NCI-H1417 (cell line): ENCODE data around the gene ITGA2.

Experiments
- DNase-seq, 3 experiments: peaks; one replicate each; lab custom pipeline; 2025; lab: John Stamatoyannopoulos, UW

ITGA2 gene

DNA sequence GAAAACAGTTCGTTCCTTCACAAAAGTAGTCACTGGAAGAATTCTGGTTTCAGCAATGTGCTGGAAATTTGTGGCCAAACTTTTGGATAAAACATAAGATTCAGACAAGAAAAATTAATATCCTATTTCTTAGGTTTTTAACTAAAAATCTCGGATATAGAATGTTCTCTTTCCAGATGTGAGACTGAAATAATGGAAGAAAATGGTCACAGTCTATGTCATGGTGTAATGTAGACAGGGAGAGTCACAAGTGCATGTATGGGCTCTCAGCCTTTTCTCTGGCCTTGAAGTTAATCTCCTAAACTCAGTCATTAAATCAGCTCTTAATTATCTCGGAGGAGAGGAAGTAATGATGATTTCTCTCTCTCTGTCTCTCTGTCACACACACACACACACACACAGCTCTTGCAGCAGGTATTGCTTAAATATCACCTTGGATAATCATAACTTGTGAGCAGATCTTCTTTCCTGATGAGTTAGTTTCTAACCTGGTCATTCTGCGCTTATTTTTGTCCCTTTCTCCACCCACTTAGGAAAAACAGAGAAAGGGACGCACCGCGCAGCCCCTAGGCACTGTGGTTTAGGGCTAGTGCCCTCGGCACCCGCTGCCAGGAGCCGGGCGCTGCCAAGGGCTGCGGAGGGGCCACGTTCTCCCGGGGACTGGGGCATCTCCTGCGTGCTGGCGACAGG, 672 bp upstream of the ITGA2 start:
- peak in 2 of 3 experiments; percentile 24 to 45 for DNase-seq

DNA sequence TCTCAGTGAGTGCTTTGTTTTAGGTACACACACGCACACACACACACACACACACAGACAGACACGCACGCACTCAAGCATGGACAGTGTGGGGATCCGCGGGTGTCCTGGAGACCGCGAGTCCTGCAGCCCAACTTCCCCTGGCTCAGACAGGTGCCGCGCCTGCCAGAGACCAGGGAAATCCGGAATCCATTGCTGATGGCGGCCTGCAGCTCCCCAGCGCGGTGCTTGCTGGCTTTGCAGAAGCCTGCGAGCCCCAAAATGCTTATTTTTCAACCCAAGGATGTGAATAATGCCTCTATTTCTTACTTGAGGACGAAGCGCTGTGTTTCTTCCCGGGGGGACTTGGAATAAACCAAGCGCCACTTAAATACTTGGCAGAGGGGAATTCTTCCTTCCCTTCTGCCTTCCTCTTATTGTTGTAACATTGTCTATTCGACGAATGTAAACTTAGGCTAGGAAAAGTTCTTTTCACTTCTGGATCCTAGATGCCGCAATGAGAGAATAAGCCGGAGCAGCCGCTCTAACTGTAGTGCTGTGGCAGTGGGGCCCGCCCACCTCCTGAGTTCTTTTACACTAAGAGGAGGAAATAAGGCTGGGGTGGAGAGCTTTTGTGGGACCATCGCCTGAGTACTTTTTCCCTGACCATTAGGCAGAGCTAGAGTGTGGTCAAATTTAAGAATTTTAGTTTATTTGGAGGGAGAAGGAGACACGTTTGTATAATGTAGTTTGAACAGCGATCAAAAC, 802 bp downstream of the ITGA2 start:
- DNase-seq: peak in 2 of 3 experiments; percentile 36 to 56

DNA sequence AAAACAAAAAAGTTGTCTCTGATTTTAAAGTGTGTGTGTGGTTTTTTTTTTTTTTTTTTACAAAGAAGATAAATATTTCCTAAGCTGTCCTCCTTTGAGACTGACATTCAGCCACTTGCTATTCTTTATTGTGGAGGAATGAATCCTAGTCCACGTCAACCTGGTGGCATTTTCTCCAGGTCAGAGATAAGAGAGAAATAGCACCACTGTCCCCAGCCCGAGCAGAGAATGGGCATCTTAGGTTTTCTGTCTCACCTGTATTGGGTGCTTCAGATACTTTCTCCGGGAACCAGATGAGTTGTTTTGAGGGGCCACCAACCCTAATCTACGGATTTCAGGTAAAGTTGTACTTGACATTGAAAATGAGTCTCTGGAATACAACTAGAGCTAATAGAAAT, 1.4 kb downstream of the ITGA2 start:
- no peak for DNase-seq

DNA sequence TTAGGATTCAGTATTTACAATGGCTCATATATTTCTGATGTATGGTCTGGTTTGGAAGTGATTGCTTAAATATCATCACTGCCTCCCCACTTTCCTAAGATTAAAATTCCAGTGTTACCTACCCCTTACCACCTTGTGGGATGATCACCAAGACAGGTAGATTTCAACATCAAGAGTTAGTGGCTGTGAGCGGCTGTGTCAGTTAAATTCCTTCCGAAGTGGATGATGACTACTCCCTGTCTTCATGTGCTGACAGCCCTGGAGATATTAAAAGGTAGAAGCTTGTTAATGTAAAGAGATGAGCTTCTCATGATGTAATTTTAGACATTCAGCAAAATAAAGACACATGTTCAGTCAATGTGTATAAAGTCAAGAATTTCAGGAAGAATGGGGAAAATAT, 4.2 kb downstream of the ITGA2 start:
- DNase-seq: no peak

DNA sequence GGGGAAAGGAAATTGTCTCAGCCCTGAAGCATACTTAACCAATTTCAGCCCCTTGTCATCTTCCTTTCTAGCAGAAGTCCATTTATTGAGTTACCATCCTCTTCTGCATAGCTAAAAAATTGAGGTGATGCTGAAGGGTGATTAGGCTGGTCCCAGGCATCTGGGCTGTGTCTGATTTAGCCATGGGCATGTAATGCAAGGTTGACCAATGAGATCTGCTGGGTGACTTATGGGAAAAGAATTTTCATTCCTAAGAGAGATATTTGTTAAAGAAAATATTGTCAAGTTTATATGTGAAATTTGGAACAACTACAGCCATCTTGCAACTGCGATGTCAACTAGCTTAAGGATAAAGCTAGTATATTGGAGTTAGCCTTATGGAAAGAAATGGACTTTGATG, 5.1 kb downstream of the ITGA2 start:
- DNase-seq: no peak

DNA sequence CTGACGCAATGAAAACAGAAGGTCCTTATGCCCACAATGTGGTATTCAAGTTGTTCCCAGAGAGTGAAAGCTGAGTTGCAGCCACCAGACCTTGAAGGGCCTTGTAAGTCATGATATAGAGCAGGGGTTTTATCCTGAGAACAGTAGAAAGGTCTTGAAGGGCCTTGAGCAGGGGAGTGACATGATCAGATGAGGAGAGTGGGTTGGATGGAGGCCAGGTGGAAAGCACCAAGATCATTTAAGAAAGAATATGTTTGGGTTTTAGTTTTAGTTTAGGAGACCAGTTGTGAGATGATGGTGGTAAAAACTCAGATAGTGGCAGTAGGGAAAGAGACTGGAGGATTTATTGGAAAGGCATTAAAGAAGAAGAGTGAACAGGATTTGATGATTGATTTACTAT, 5.9 kb downstream of the ITGA2 start:
- no peak for DNase-seq

DNA sequence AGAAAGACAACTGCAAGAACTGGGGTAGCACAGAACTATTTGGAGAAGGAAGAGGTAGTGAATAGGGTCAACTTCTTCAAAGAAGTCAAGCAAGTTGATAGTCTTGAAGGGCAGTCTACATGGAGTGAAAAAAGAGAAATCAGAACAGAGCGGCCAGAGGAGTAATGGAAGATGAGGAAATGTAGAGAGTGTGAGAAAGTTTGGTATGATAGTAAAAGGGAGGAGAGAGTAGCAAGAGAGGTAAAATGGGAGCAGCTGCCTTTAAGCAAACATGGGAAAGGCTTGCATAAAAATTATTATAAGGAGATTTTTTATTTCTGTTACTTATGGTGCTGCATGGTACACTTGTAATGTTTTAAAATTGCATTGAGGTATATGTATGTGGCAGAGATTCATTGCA, 6.8 kb downstream of the ITGA2 start:
- no peak for DNase-seq

DNA sequence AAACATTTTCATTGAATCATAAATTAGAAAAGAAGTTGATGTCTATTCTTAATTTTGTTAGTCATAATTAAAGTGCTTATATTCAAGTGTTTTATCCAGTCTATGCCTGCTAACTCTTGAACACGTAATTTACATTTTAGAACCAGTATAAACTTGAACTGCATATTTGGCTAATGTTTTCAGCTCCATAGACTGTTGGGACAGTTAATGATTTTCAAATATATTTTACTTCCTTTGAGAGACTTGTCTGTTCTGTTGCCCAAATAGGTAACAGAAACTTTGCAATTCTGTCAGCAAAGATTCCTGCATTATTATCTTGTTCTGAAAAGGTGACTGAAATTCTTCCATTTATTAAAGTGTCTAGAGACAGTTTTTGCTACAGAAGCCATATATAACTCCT, 7.8 kb downstream of the ITGA2 start:
- DNase-seq: no peak

DNA sequence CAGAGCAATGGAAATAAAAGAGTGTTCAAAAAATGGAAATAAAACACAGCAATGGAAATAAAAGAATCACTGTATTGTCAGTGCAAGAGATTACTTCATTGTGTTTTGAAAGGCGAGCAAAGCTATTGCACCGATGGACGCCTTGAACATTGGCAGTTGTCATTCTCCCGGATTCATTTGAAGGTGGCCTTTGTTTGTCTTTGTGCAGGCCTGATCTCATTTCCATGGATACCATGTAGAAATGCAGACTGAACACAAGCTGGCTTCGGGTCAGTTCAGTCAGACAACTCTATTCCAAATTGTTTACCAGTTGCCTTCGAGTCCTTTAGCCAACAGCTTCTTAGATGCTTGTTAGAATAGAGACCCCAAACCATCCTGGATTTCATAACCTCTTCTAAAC, 8.3 kb downstream of the ITGA2 start:
- DNase-seq: peak in 1 of 3 experiments; percentile 24

DNA sequence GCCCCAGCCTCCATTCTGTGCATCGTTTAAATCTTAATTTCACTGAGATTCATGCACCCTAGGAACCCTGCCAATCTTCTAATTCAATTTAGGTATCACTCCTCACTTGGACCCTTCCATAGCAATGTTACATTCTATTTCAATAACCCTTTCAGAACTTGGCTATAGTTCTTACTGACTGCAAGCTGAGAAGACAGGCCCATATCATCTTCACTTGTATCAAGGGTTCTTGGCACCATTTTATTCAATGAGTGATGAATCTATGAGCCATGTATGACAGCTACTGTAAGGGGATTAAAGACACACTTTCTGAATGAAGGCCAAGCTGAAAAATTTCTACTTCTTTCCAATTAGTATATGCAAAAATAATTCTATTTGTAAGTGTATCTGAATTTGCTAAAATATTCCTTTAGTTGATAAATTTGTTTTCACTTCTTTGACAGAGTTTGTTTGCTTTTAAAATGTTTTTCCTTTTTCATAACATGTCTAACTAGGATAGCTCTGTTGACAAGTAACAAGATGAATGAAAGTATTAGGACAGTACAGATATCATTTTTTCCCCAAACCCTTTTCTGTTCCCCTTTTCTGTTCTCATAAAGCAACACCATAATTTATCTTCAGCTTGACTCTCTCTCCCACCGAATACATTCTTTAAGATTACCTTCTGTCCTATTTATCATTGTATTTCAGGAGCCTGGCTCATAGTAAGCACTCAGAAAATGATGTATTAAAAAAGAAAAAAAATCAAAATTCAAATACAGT, 9.6 kb downstream of the ITGA2 start:
- no peak for DNase-seq

DNA sequence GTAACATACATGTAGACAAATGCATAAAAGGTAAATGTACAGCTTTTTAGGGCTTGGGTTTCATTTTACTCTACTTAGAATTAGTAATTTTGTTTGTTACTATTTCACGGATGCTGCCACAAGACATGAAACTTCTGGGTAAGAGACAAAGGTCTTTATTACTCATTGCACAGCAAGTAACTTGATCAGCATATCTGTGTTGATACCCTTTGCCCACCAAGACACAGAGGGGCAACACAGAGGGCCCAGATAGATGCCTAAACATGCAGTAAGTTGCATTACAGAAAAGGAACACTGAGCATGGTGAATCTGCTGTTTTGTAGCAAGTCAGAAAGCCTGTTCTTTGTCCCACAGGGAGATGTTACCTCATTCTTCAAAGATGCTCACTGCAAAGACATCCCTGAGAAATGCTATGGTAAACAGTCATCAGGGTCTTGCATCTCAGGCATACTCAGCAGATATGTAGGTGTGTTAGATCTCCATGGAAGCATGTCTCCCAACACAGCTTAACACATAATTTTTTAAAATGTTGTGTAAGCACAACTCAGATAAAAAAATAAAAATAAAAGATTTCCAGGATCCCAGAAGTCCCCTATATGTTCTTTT, 10.3 kb downstream of the ITGA2 start:
- DNase-seq: no peak

DNA sequence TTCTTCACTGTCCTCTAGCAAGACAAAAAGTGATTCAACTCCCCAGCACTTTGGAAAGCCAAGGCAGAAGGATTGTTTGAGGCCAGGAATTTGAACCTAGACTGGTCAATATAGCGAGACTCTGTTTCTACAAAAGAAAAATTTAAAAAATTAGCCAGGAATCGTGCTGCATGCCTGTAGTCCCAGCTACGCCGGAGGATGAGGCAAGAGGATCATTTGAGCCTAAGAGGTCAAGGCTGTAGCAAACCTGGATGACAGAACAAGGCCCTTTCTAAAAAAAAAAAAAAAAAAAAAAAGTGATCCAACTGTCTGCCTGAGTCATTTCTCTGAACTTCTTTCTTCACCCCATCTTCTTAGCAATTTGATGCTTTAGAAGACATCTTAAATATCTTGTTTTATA, 12.4 kb downstream of the ITGA2 start:
- DNase-seq: no peak

DNA sequence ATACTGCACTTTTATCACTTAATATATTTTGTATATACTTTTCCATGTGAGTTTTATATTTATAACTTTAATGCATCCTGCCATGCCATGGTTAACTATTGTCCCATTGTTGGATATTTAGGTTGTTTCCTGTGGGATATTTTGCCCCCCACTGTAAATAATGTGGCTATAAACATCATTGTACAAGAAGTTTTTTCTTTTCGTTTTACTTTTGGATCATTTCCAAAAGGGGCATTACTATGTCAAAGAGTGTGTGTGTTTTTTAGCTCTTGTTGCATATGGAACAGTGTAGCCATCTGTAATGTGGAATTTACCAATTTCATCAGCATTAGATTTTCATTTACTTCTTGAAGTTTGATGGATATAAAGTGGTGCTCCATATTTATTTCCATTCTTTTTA, 13.3 kb downstream of the ITGA2 start:
- DNase-seq: no peak

DNA sequence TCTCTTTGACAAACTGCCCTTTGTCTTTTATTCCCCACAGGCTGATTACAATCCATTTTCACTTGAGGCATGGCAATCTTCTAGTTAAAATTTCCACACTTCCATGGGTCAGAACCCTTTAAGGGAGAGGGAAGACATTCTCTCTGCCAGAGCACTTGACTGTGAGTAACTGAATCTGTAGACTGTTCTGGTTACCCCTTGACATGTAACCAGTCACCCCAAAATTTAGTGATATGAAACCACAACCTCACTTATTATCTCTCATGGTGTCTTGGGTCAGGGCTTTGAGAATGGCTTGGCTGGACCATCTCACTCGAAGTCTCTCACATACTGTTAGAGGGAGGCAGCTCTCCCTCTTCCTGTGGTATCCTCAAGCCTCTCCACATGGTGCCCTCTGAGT, 14.0 kb downstream of the ITGA2 start:
- no peak for DNase-seq

DNA sequence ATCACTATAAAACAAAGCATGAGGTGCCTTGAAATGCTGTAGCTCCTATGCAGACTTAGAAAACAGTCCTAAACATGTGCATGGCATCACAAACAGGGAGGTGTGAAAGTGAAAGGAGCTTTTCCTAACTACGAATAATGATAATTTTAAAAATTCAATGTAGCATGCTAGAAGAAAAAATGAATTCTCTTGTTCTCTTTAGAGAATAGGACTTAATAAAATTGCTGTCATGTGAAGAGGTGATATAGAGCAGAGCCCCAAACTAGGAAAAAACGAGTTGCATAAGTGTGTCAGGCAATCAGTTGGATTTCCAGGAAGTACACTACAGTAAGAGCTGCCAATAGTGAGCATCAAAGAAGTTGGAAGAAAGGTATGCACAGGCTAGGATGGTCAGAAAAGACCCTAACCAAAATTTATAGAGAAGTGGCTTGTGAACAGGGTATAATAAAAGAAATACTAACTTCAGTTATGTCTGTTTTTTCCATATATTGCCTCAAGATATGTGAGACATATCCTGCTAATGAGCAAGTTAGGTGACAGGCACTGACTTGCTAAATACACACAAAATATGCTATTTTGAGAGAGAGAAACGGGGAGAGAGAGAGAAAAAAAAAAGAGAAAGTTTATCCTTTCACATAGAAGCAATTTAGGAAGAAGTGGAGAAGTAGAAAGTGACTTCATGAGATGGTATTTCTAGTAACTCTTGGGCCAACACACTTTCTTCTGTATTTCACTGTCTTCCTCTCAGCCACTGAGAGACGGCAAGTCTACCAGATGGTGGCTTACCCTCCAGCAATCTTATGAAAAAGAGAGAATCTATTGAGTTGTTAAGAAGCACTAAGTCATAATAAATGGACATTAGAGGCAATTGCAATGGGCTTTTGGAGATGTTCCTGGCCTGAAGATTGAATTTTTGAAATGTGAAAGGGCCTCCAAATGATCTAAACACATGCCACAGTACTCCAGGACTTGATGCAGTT, 18.0 kb downstream of the ITGA2 start:
- DNase-seq: no peak

DNA sequence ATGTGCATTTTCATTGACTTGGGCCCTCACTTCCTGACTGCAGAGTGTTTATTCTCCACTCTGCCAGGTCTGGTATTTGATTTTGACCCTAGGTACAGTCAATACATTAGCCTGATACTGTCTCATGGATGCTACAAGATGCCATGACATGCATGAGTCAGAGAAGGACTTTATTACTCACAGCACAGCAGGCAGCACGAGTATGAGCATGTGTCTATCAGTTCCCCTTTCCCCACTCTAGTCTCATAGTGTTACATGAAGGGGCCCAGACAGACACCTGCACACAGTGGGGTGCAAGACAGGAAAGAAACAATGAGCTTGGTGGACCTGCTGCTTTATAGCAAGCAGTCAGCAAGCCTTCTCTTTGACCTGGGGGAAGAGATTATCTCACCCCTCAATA, 19.6 kb downstream of the ITGA2 start:
- peak in 1 of 3 experiments; percentile 2 for DNase-seq

DNA sequence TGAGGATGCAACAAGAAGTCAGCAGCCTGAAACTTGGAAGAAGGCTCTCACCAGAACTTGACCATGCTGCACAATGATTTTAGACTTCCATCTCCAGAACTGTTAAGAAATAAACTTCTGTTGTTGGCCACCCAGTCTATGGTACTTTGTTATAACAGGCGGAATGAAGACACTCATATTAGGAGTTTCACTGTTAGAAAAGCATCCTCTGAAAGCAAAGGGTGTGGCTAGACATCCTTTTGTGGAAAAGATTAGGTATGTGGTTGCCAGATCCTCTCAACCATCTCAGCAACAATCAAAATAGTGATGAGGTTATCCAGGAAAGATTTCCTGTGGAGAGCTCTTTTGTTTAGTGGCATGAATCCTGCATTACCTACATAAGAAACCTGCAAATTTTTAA, 20.7 kb downstream of the ITGA2 start:
- no peak for DNase-seq

DNA sequence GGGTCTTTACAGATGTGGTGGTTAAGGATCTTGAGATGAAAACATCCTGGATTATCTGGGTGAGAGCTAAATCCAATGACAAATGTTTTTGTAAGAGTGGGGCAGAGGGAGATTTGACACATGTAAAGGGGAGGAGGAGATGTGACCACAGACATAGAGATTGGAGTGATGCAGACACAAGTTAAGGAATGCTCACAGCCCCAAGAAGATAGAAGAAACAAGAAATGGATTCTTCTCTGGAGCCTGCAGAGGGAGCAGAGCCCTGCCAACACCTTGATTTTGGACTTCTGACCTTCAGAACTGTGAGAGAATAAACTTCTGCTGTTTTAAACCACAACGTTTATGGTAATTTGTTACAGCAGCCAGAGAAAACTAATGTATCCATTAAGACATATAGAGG, 21.7 kb downstream of the ITGA2 start:
- DNase-seq: no peak

DNA sequence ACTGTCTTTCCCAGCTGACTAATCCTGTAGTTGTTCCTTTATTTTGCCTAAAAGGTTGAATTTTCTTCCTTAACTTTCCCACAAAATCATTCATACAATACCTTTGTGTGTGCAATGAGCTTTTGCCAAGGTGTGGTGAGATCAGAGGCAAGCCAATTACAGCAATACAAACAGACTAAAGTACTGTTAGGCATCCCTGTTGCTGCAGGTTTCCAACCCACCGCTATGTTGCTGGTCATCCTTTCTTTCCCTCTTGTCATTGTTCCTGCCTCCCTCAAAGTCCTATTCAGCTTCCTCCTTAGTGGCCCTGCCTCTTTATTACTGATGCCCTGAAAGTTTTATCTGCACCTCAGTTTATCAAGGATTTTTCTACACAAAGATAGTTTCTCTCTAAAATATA, 22.1 kb downstream of the ITGA2 start:
- no peak for DNase-seq

DNA sequence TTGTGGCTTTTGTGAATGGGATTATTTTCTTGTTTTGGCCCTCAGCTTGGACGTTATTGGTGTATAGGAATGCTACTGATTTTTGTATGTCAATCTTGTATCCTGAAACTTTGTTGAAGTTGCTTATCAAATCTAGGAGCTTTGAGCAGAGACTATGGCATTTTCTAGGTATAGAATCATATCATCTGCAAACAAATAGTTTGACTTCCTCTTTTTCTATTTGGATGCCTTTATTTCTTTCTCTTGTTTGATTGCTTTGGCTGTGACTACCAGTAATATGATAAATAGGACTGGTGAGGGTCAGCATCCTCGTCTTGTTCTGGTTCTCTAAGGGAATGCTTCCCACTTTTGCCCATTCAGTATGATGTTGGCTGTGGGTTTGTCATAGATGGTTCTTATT, 24.7 kb downstream of the ITGA2 start:
- DNase-seq: no peak

DNA sequence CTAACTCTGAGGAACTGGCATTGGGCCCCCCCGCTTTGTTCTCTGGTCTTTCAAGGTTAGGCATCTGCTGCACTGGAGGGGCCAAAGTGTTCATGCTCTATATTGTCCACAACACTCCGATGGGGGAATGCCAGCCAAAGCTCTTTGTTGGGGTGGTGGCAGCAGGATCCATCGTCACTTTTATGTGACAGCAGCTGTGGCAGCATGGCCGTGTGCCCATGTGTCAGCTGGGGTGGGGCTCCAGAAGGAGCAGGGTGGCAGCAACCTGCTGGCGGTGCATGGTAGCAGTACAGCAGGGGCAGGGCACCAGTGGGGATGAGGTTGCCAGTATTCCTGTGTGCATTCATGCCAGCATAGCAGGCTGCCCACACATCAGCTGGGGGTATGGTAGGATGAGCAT, 28.2 kb downstream of the ITGA2 start:
- DNase-seq: no peak
